SK-N-SH treated with all-trans-retinoic acid at 6 μM for 48 hours (cell line): ENCODE results near the gene GRIA3.

Experiments
- ARNTL ChIP-seq: fragments of 450-650 bp; formaldehyde crosslinking; IDR thresholded peaks from 2 replicates; pipeline ENCODE4 v1.5.0; 2020; ENCODE audit warnings: low read depth, mild to moderate bottlenecking, moderate library complexity, borderline replicate concordance
- CSDC2 ChIP-seq: fragments of 250-450 bp; sonication (Bioruptor Pico); IDR thresholded peaks from 2 replicates; pipeline ENCODE4 v1.5.0; 2020; ENCODE audit warnings: mild to moderate bottlenecking, moderate library complexity
- ESRRG ChIP-seq: fragments of 250-450 bp; sonication (Bioruptor Pico); IDR thresholded peaks from 2 replicates; pipeline ENCODE4 v1.6.1; 2021; ENCODE audit warnings: mild to moderate bottlenecking
- OSR1 ChIP-seq: fragments of 250-450 bp; sonication (Bioruptor Pico); IDR thresholded peaks from 2 replicates; pipeline ENCODE4 v1.8.0; 2022; ENCODE audit warnings: moderate library complexity, mild to moderate bottlenecking, inconsistent platforms
- PATZ1 ChIP-seq: fragments of 250-450 bp; sonication (Bioruptor Pico); IDR thresholded peaks from 2 replicates; pipeline ENCODE4 v1.8.0; 2020; ENCODE audit warnings: mild to moderate bottlenecking, moderate library complexity, borderline replicate concordance
- PPARA ChIP-seq: fragments of 250-450 bp; sonication (Bioruptor Pico); IDR thresholded peaks from 2 replicates; pipeline ENCODE4 v1.5.0; 2020; ENCODE audit warnings: mild to moderate bottlenecking, borderline replicate concordance
- ZFP3 ChIP-seq: fragments of 250-450 bp; sonication (Bioruptor Pico); IDR thresholded peaks from 2 replicates; pipeline ENCODE4 v1.5.0; 2020; ENCODE audit warnings: mild to moderate bottlenecking, moderate library complexity

- no peak for TF ChIP-seq PATZ1
- no peak for TF ChIP-seq ZFP3 (CRISPR knock-in tag)
- TF ChIP-seq ARNTL (CRISPR knock-in tag) = no peak
- TF ChIP-seq OSR1 = no peak
- no peak for TF ChIP-seq PPARA
- TF ChIP-seq ESRRG (CRISPR knock-in tag) = no peak
- TF ChIP-seq CSDC2 (CRISPR knock-in tag) = no peak
These were observed 298.1 kb downstream of the GRIA3 start for GRCh38 chrX:123481913-123482851.
